ENCODE data around the gene DAND5.
"Not testable (repeated sequence)": the region's sequence is repeated elsewhere in the genome, so short reads cannot be mapped to it uniquely, and the experiment has no call there.

GRCh38 chr19:12957389-12957952 lies 11.9 kb upstream of the DAND5 start:
- TF ChIP-seq CTCF, POLR2A (IDR thresholded peaks at IDR 0.05): not testable (repeated sequence)
